IMR-90 (cell line): ENCODE results near the gene C1QC. TPM values are rescaled to one million over a fixed set of nuclear protein-coding genes. Genes with fewer than 3 reads are reported as not detected.

ENCODE experiments used
- ATAC-seq: fragments of 200-7000 bp; cut with Tn5 transposase; 2 replicates; pipeline ENCODE4 v1.9.1; 2020; ENCODE audit warnings: low read depth, mild to moderate bottlenecking, moderate library complexity
- BruUV-seq: library from RNA; stranded (reverse); fragments of 400-500 nt; replicated peaks from 2 replicates; lab custom pipeline; 2021; lab: Mats Ljungman, UMichigan
- CTCF ChIA-PET: fragments of 300-600 bp; formaldehyde crosslinking; extraction: SDS; loops from one replicate; lab custom pipeline; 2021; ENCODE audit warnings: antibody characterized with exemption; lab: Yijun Ruan, JAX
- POLR2A ChIA-PET: fragments of 300-600 bp; sonication (Branson Sonifier 250); formaldehyde crosslinking; loops from one replicate; lab custom pipeline; 2022; ENCODE audit warnings: antibody characterized with exemption; ENCODE audit not compliant: unreplicated experiment; lab: Charles Lee
- DNase-seq: peaks from one replicate; pipeline ENCODE4 v3.0.0; 2013
- H2AFZ ChIP-seq: replicated peaks from 2 replicates; pipeline ENCODE3; 2013; ENCODE audit warnings: low read length, mild to moderate bottlenecking; ENCODE audit not compliant: poor library complexity
- H2AK5ac ChIP-seq: 2 replicates; pipeline ENCODE4 v1.6.1; 2013; ENCODE audit warnings: low read depth, low read length, inconsistent platforms
- H2AK9ac ChIP-seq: replicated peaks from 2 replicates; pipeline ENCODE3; 2013; ENCODE audit warnings: mild to moderate bottlenecking, low read depth, low read length, moderate library complexity; ENCODE audit not compliant: poor library complexity
- H2BK120ac ChIP-seq: 2 replicates; pipeline ENCODE4 v1.6.1; 2013; ENCODE audit warnings: low read depth, low read length, inconsistent platforms
- H2BK15ac ChIP-seq: 3 replicates; pipeline ENCODE4 v1.6.1; 2013; ENCODE audit warnings: low read depth, low read length, inconsistent platforms
- H2BK20ac ChIP-seq: 2 replicates; pipeline ENCODE4 v1.6.1; 2013; ENCODE audit warnings: low read depth, mild to moderate bottlenecking, inconsistent platforms, low read length, moderate library complexity
- H2BK5ac ChIP-seq: 2 replicates; pipeline ENCODE4 v1.6.1; 2013; ENCODE audit warnings: mild to moderate bottlenecking, low read depth, low read length, inconsistent platforms; ENCODE audit not compliant: poor library complexity, severe bottlenecking
- H3K14ac ChIP-seq: replicated peaks from 2 replicates; pipeline ENCODE4 v1.6.1; 2013; ENCODE audit warnings: low read depth, low read length, inconsistent platforms
- H3K18ac ChIP-seq: 2 replicates; pipeline ENCODE4 v1.6.1; 2013; ENCODE audit warnings: low read depth, low read length, control low read depth
- H3K23ac ChIP-seq: 2 replicates; pipeline ENCODE4 v1.6.1; 2013; ENCODE audit warnings: low read depth, low read length, inconsistent platforms
- H3K27ac ChIP-seq: 2 replicates; pipeline ENCODE4 v1.5.1; 2013; ENCODE audit warnings: mild to moderate bottlenecking, control low read depth, low read length; ENCODE audit not compliant: insufficient read depth
- H3K27me3 ChIP-seq: 2 replicates; pipeline ENCODE4 v1.6.1; 2013; ENCODE audit warnings: low read length; ENCODE audit not compliant: control insufficient read depth, insufficient read depth
- H3K36me3 ChIP-seq: 2 replicates; pipeline ENCODE4 v1.6.1; 2013; ENCODE audit warnings: low read length, mixed read lengths; ENCODE audit not compliant: control insufficient read depth, insufficient read depth
- H3K4ac ChIP-seq: 2 replicates; pipeline ENCODE4 v1.6.1; 2013; ENCODE audit warnings: low read depth, low read length, inconsistent platforms
- H3K4me1 ChIP-seq: 2 replicates; pipeline ENCODE4 v1.6.1; 2013; ENCODE audit warnings: low read length, mixed read lengths; ENCODE audit not compliant: control insufficient read depth, insufficient read depth
- H3K4me2 ChIP-seq: 2 replicates; pipeline ENCODE4 v1.6.1; 2013; ENCODE audit warnings: low read depth, mild to moderate bottlenecking, control low read depth, low read length, moderate library complexity
- H3K4me3 ChIP-seq: 2 replicates; pipeline ENCODE4 v1.5.1; 2013; ENCODE audit warnings: low read depth, mild to moderate bottlenecking, control low read depth, low read length, moderate library complexity; ENCODE audit not compliant: insufficient read depth
- H3K56ac ChIP-seq: 2 replicates; pipeline ENCODE4 v1.6.1; 2013; ENCODE audit warnings: low read length, inconsistent platforms; ENCODE audit not compliant: insufficient read depth; ENCODE audit errors: extremely low read depth
- H3K79me1 ChIP-seq, 2 experiments: 2 replicates each; pipeline ENCODE4 v1.6.1; 2013; ENCODE audit warnings: low read length in 2 of 2, inconsistent platforms in 1 of 2, low read depth in 1 of 2
- H3K9ac ChIP-seq: 2 replicates; pipeline ENCODE4 v1.6.1; 2013; ENCODE audit warnings: low read depth, low read length, control low read depth
- H3K9me1 ChIP-seq: 2 replicates; pipeline ENCODE4 v1.6.1; 2013; ENCODE audit warnings: low read length, inconsistent platforms; ENCODE audit not compliant: insufficient read depth
- H3K9me3 ChIP-seq: 2 replicates; pipeline ENCODE4 v1.6.1; 2013; ENCODE audit warnings: low read length; ENCODE audit not compliant: control insufficient read depth, insufficient read depth
- H4K20me1 ChIP-seq: 2 replicates; pipeline ENCODE4 v1.6.1; 2013; ENCODE audit warnings: low read length, inconsistent platforms; ENCODE audit not compliant: insufficient read depth
- H4K5ac ChIP-seq: 2 replicates; pipeline ENCODE4 v1.6.1; 2013; ENCODE audit warnings: mild to moderate bottlenecking, low read depth, low read length, control low read depth
- H4K8ac ChIP-seq, 2 experiments: 2 replicates each; pipeline ENCODE4 v1.6.1; 2013; ENCODE audit warnings: low read depth in 2 of 2, low read length in 2 of 2, control low read depth in 1 of 2, inconsistent platforms in 1 of 2
- H4K91ac ChIP-seq: 2 replicates; pipeline ENCODE4 v1.6.1; 2013; ENCODE audit warnings: low read depth, low read length, inconsistent platforms; ENCODE audit not compliant: insufficient read depth
- BHLHE40 ChIP-seq: fragments of 150-350 bp; IDR thresholded peaks from 2 replicates; pipeline ENCODE4 v1.6.1; 2016; ENCODE audit warnings: mild to moderate bottlenecking, low read depth, low read length
- CEBPB ChIP-seq: IDR thresholded peaks from 2 replicates; pipeline ENCODE4 v1.6.1; 2012; ENCODE audit warnings: low read depth, low read length, improper control_type of control experiment
- CHD1 ChIP-seq: IDR thresholded peaks from 2 replicates; pipeline ENCODE4 v1.6.1; 2012; ENCODE audit warnings: low read depth, low read length, improper control_type of control experiment
- ELK1 ChIP-seq: fragments of 150-350 bp; IDR thresholded peaks from 2 replicates; pipeline ENCODE4 v1.6.1; 2016; ENCODE audit warnings: low read depth, mild to moderate bottlenecking, low read length, moderate library complexity, borderline replicate concordance
- FOS ChIP-seq: fragments of 150-350 bp; IDR thresholded peaks from 2 replicates; pipeline ENCODE4 v1.6.1; 2016; ENCODE audit warnings: low read depth, low read length
- MAFK ChIP-seq: IDR thresholded peaks from 2 replicates; pipeline ENCODE4 v1.6.1; 2012; ENCODE audit warnings: low read depth, low read length, improper control_type of control experiment
- MAZ ChIP-seq: IDR thresholded peaks from 2 replicates; pipeline ENCODE4 v1.6.1; 2012; ENCODE audit warnings: low read depth, mild to moderate bottlenecking, low read length, improper control_type of control experiment, moderate library complexity, borderline replicate concordance
- MXI1 ChIP-seq: IDR thresholded peaks from 2 replicates; pipeline ENCODE4 v1.6.1; 2012; ENCODE audit warnings: low read depth, mild to moderate bottlenecking, low read length, moderate library complexity, borderline replicate concordance
- NFE2L2 ChIP-seq: fragments of 150-350 bp; IDR thresholded peaks from 2 replicates; pipeline ENCODE4 v1.6.1; 2016; ENCODE audit warnings: low read depth, mild to moderate bottlenecking, low read length
- RCOR1 ChIP-seq: IDR thresholded peaks from 2 replicates; pipeline ENCODE4 v1.6.1; 2012; ENCODE audit warnings: mild to moderate bottlenecking, low read length, improper control_type of control experiment; ENCODE audit not compliant: insufficient replicate concordance
- RFX5 ChIP-seq: IDR thresholded peaks from 2 replicates; pipeline ENCODE4 v1.8.0; 2012; ENCODE audit warnings: low read depth, mild to moderate bottlenecking, low read length, moderate library complexity
- SMC3 ChIP-seq: fragments of 150-350 bp; IDR thresholded peaks from 2 replicates; pipeline ENCODE4 v1.6.1; 2016; ENCODE audit warnings: low read depth, mild to moderate bottlenecking, antibody characterized with exemption, low read length, moderate library complexity
- USF2 ChIP-seq: fragments of 150-350 bp; IDR thresholded peaks from 2 replicates; pipeline ENCODE4 v1.6.1; 2017; ENCODE audit warnings: mild to moderate bottlenecking, antibody characterized with exemption, low read length, low read depth
- WGBS, 2 experiments: methylation state at CpG; one replicate each; pipeline versions ENCODE4 v1.1.5 to v1.1.7; 2013; ENCODE audit warnings: missing lambda C conversion rate in 2 of 2; ENCODE audit not compliant: insufficient read length in 1 of 2; ENCODE audit errors: extremely low coverage in 2 of 2; 5-methylcytosine and 5-hydroxymethylcytosine counted together
- dilution Hi-C: fragments of 300-500 bp; cut with HindIII; formaldehyde crosslinking; loops from one replicate; pipeline ENCODE4 v1.14.3; 2018; ENCODE audit warnings: low sequenced_read_pairs; ENCODE audit not compliant: unreplicated experiment
- in situ Hi-C: fragments of 300-500 bp; cut with MboI; formaldehyde crosslinking; loops from 3 replicates; pipeline ENCODE4 v1.14.3; 2019; ENCODE audit warnings: low sequenced_read_pairs, inconsistent platforms, mixed read lengths
- intact Hi-C: fragments of 100-400 bp; cut with micrococcal nuclease; formaldehyde crosslinking; loops from 2 replicates; pipeline ENCODE4 v1.10.0; 2022
- polyA plus RNA-seq, 3 experiments: library from polyadenylated mRNA; depleted of rRNA; stranded (reverse); fragments of >200 nt; gene quantifications; 2 replicates each; pipeline ENCODE4 v1.2.3, GENCODE V29; 2012; ENCODE audit warnings: low replicate concordance in 1 of 3
- total RNA-seq: library from RNA; depleted of rRNA; stranded (reverse); fragments of >200 nt; gene quantifications from 2 replicates; pipeline ENCODE4 v1.2.3, GENCODE V29; 2012

C1QC gene
- total and polyA plus RNA-seq, 2 of the 4 experiments (the other 2 are of a cell fraction) = not detected

GRCh38 chr1:22628698-22629444, 14.6 kb upstream of the C1QC start (continued):
- TF ChIP-seq RCOR1 (no peak), FOS (no peak)

DNA sequence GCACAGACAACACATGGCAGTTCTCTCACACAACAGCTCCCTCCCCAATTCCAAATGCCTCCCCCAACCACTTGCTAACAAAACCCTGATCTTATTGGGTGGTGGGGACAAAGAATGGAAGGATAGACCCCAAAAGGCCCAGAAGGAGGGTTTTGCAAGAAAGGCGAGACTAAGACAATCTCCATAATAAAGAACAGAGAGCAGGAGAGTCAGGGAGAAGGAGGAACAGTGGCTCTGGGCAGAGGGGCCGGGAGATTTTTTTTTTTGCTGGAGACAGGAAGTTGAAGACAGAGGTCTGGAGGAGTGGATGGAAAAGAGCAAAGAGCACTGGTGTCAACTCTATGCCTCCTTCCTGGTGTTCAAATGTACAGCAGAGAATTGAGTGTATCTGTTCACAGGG, 13.5 kb upstream of the C1QC start:
- Histone ChIP-seq H3K4me3 (no peak overlapping the region), H4K91ac (no peak overlapping the region), H4K5ac (no peak overlapping the region), H3K9ac (no peak overlapping the region), H2BK15ac (no peak overlapping the region), H3K14ac (no peak overlapping the region), H3K18ac (no peak overlapping the region), H2AK5ac (no peak overlapping the region), H4K8ac (no peak overlapping the region), H3K9me3 (no peaks in the 10 kb centered on the region; the same call in 1 of the 2 replicates), H2AK9ac (no peak overlapping the region), H3K27me3 (peaks cover 73% of the 10 kb centered on the region), H3K23ac (no peak overlapping the region), H3K4ac (no peak overlapping the region), H2BK5ac (no peak overlapping the region), H2AFZ (no peak overlapping the region), H3K4me2 (no peak overlapping the region), H2BK120ac (no peak overlapping the region), H3K9me1 (no peaks in the 10 kb centered on the region), H3K36me3 (no peaks in the 10 kb centered on the region), H3K27ac (no peak overlapping the region), H3K4me1 (no peaks in the 10 kb centered on the region), H4K20me1 (peaks cover 3% of the 10 kb centered on the region; the same call in 1 of the 2 replicates), H2BK20ac (no peak overlapping the region), H3K56ac (no peak overlapping the region), H3K79me1 (no peaks in the 10 kb centered on the region)
- no peak for ATAC-seq
- WGBS, 2 experiments = no CpG with 5 or more reads among the region's 2 CpGs
- CTCF ChIA-PET = no interaction called here
- in situ Hi-C loops = no loop called here
- intact Hi-C loops = no loop called here
- dilution Hi-C loops = no loop called here
- DNase-seq = no peak
- POLR2A ChIA-PET = no interaction called here
- no TSS peak for BruUV-seq
- no peak for TF ChIP-seq MAFK
- no peak for TF ChIP-seq RFX5
- TF ChIP-seq CEBPB = no peak
- TF ChIP-seq BHLHE40 = no peak
- no peak for TF ChIP-seq MXI1
- TF ChIP-seq SMC3 = no peak
- no peak for TF ChIP-seq FOS
- no peak for TF ChIP-seq CHD1
- no peak for TF ChIP-seq USF2
- TF ChIP-seq MAZ = no peak
- no peak for TF ChIP-seq ELK1
- no peak for TF ChIP-seq NFE2L2
